GM12874 (cell line): Measurements from ENCODE around the gene PLCL1.

Source experiments
- TF ChIP-seq, protein P1 (sequence below): IDR thresholded peaks from 2 replicates; pipeline ENCODE4 v1.5.1; 2011; ENCODE audit warnings: low read depth, mild to moderate bottlenecking, control low read depth, low read length, moderate library complexity; ENCODE audit not compliant: insufficient read depth

PLCL1 gene

GRCh38 chr2:198175271-198175670 lies 370.9 kb downstream of the PLCL1 start:
- TF ChIP-seq, protein P1, sequence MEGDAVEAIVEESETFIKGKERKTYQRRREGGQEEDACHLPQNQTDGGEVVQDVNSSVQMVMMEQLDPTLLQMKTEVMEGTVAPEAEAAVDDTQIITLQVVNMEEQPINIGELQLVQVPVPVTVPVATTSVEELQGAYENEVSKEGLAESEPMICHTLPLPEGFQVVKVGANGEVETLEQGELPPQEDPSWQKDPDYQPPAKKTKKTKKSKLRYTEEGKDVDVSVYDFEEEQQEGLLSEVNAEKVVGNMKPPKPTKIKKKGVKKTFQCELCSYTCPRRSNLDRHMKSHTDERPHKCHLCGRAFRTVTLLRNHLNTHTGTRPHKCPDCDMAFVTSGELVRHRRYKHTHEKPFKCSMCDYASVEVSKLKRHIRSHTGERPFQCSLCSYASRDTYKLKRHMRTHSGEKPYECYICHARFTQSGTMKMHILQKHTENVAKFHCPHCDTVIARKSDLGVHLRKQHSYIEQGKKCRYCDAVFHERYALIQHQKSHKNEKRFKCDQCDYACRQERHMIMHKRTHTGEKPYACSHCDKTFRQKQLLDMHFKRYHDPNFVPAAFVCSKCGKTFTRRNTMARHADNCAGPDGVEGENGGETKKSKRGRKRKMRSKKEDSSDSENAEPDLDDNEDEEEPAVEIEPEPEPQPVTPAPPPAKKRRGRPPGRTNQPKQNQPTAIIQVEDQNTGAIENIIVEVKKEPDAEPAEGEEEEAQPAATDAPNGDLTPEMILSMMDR, result no peak

- TF ChIP-seq, protein P1, result no peak
Observed at GRCh38 chr2:198177040-198177439, 372.6 kb downstream of the PLCL1 start.

DNA sequence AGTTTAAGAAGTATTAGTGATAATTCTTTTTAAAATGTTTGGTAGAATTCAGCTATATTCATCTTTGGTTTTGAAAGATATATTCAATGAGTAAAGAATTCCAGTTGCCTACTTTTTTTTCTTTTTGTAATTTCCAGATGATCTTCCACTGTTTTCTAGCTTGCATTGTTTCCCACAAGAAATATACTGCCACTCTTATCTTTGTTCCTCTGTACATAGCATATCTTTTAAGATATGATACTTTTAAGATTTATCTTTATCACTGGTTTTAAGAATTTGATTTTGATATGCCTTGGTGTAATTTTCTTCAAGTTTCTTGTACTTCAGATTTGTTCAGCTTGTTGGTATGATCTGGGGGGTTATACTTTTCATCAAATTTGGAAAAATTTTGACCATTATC lies 374.4 kb downstream of the PLCL1 start:
- TF ChIP-seq, protein P1, result no peak

DNA sequence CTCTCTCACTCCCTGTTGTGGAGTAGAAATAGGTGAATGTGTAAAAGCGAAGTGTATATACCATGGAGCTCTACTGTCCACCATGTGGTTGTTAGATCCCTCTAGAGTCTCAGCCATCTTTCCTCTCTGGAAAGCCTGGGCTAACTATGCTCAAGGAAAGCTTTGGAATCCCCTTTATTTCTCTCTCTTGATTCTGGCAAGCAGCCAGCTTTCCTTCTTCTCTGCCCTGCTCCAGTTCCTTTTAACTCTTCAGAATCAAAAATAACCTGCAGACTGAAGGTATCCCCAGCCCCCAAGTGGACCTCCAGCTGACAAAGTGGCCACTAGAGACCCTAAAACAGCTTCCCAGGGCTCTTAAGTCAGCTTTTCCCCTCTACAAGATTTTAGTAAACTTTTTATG lies 381.9 kb downstream of the PLCL1 start:
- TF ChIP-seq, protein P1, result no peak

DNA sequence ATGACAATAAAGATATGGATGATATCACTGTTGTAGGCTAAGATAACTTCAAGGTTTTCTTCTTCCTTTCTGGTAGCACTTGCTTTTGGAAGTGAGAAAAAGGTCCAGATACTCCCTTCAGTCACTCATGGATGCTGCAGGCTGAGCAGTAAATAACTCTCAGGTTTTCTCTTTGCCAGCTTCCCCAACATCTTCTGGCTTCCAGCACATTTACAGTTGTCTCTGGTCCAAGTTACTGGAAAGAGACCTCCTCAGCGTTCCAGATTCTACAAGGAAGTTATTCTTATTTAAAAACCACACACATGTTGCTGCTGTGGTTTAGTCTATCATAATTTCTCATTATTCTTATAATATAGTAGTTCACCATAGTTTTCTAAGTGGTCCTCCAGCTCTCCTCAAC lies 383.4 kb downstream of the PLCL1 start:
- TF ChIP-seq, protein P1, result no peak

DNA sequence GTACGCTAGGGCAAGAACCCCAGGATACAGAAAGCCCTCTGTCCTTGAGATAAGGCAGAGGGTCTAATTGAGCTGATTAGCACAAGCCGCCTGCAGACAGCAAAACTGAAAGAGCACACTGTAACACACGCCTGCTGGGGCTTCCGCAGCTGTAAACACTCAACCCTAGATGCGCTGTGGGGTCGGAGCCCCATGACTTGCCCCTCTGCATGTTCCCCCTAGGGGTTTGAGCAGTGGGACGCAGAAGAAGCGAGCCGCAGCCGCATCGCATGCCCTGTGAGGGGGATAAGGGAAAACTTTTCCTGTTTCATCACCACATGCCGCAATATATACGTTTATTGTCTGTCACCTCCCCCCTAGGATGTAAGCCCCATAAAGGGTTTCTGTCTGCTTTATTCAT lies 384.6 kb downstream of the PLCL1 start:
- TF ChIP-seq, protein P1, result no peak

DNA sequence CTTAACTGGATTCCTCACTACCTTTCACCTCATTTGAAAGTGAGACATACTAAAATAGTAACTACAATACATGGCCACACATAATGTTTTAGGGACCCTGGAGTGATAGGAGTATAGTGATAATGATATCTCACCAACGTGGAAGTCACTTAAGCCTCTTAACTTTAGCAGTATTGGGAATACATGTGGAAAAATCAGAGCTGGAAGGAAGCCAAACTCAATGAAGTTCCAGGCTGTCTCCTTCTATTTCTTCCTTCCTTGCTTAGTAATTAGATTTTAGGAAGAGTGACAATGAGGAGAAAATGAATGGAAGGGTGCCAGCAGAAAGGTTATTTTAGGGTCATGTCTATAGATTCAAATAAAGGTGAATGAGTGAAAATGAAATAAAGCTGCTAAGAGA lies 387.3 kb downstream of the PLCL1 start:
- TF ChIP-seq, protein P1, result no peak
